Thoracic aorta (tissue), 2 donors: ENCODE measurements around the gene TRIM2. TPM values are rescaled to one million over a fixed set of nuclear protein-coding genes. Genes with fewer than 3 reads are reported as not detected.

Experiments used
- ATAC-seq: fragments of 150-250 bp; one replicate; pipeline ENCODE4 v1.8.0; 2017; ENCODE audit warnings: low read depth; ENCODE audit not compliant: insufficient number of reproducible peaks, low FRiP score
- DNase-seq: peaks from one replicate; pipeline ENCODE4 v3.0.0-alpha.2; 2020; ENCODE audit warnings: low spot score
- H3K27ac ChIP-seq, 2 donors: fragments of 200-600 bp; sonication (generic); 1 replicate in 1 of 2; 2 replicates in 1 of 2; pipeline ENCODE4 v1.5.1; 2016; ENCODE audit warnings: mild to moderate bottlenecking in 2 of 2, moderate library complexity in 2 of 2
- H3K27me3 ChIP-seq: fragments of 200-600 bp; sonication (generic); replicated peaks from 2 replicates; pipeline ENCODE4 v1.6.0; 2016; ENCODE audit warnings: mild to moderate bottlenecking; ENCODE audit not compliant: insufficient read depth
- H3K36me3 ChIP-seq: fragments of 200-600 bp; sonication (generic); one replicate; pipeline ENCODE4 v1.5.1; 2016
- H3K4me1 ChIP-seq, 2 donors: fragments of 200-600 bp; sonication (generic); 1 replicate in 1 of 2; 2 replicates in 1 of 2; pipeline versions ENCODE4 v1.5.1 to v1.6.0; 2016; ENCODE audit warnings: low read depth in 2 of 2, mild to moderate bottlenecking in 1 of 2; ENCODE audit not compliant: control insufficient read depth in 1 of 2
- H3K4me3 ChIP-seq: fragments of 200-600 bp; sonication (generic); 2 replicates; pipeline ENCODE4 v1.5.1; 2016; ENCODE audit warnings: mild to moderate bottlenecking
- H3K9me3 ChIP-seq: fragments of 200-600 bp; sonication (generic); 2 replicates; pipeline ENCODE4 v1.5.1; 2016
- CTCF ChIP-seq: fragments of 200-600 bp; sonication (generic); IDR thresholded peaks from one replicate; pipeline ENCODE4 v1.5.1; 2019; ENCODE audit warnings: antibody characterized with exemption
- total RNA-seq, 2 donors: library from RNA; depleted of rRNA; stranded (reverse); fragments of >200 nt; gene quantifications; one replicate each; pipeline versions ENCODE4 v1.1.0 to v1.2.3, GENCODE V29; 2016

Gene TRIM2
- total RNA-seq, 2 donors from 2014 or later: 31.7 to 41.3 TPM

DNA sequence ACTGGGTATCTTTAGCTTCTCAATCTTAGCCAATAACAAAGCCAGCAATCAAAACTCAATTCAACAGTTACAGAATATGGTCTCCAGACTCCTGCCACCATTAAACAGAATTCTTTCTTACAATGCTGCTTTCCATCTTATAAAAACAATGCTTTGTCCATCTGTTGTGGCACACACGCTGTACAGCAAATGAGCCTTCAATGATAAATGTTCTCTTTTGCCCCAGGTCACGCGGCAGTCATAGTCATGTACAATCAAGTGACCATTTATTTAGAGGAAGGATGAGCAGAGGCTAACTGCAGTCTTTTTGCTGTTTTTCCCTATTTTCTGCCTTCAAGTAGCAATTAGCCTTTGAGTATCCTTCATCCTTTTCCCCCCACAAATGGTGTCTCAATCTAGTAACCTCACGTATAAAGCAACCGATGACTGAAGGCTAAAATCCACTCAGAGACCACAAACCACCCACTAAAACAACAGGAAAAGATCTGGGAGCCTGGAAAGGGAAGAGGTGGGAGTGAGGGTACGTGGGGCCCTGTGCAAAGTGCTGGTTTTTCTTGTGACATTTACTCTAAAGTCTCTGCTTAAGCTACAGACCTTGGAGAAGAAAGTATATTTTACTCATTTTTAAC, 24.4 kb downstream of the TRIM2 start:
- H3K4me1 ChIP-seq: peaks cover 24 to 36% of the 10 kb centered on the region in 2 donors
- no peak for TF ChIP-seq CTCF
- DNase-seq (no peak), ATAC-seq (no peak)
- H3K27me3 ChIP-seq: no peaks in the 10 kb centered on the region
- H3K9me3 ChIP-seq: no peaks in the 10 kb centered on the region
- H3K27ac ChIP-seq: no peak overlapping the region
- no peaks in the 10 kb centered on the region for H3K36me3 ChIP-seq
- H3K4me3 ChIP-seq: no peak overlapping the region

GRCh38 chr4:153229545-153229944, 25.3 kb downstream of the TRIM2 start:
- no peaks in the 10 kb centered on the region for H3K27me3 ChIP-seq
- ATAC-seq (no peak), DNase-seq (no peak)
- no peaks in the 10 kb centered on the region for H3K36me3 ChIP-seq
- TF ChIP-seq CTCF: no peak
- no peak overlapping the region for H3K27ac ChIP-seq
- peaks cover 21 to 36% of the 10 kb centered on the region in 2 donors for H3K4me1 ChIP-seq
- H3K4me3 ChIP-seq: no peak overlapping the region
- H3K9me3 ChIP-seq: no peaks in the 10 kb centered on the region

GRCh38 chr4:153232768-153233167, 28.5 kb downstream of the TRIM2 start:
- Histone ChIP-seq H3K36me3 (no peaks in the 10 kb centered on the region), H3K27ac (no peak overlapping the region), H3K9me3 (no peaks in the 10 kb centered on the region), H3K27me3 (no peaks in the 10 kb centered on the region), H3K4me3 (no peak overlapping the region), H3K4me1 (peaks cover 14 to 25% of the 10 kb centered on the region in 2 donors)
- DNase-seq: no peak
- no peak for TF ChIP-seq CTCF
- ATAC-seq: no peak

GRCh38 chr4:153233761-153234371, 29.6 kb downstream of the TRIM2 start:
- Histone ChIP-seq H3K9me3 (no peaks in the 10 kb centered on the region), H3K27ac (no peak overlapping the region), H3K4me3 (no peak overlapping the region), H3K4me1 (peaks cover 14 to 25% of the 10 kb centered on the region in 2 donors), H3K36me3 (no peaks in the 10 kb centered on the region), H3K27me3 (no peaks in the 10 kb centered on the region)
- ATAC-seq: no peak
- no peak for DNase-seq
- no peak for TF ChIP-seq CTCF

DNA sequence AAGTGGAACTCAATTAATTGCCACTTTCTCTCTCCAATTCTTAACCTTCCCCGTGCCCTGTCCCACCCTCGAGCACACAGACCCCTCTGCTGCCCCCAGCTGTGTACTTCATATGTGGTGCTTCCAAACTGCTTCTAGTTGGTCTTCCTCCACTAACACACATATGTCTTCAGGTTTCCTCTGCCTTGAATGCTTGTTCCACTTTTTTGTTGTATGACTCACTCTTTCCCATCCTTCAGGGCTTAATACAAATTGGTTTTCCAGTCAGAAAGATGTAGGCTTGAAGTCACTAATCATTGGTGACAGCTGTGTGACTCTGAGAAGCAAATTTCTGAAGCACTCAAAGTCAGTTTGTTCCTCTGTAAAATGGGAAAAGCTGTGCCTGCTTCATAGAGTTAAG, 30.6 kb downstream of the TRIM2 start:
- Histone ChIP-seq H3K27ac (no peak overlapping the region), H3K9me3 (no peaks in the 10 kb centered on the region), H3K36me3 (no peaks in the 10 kb centered on the region), H3K4me1 (peaks cover 14 to 25% of the 10 kb centered on the region in 2 donors), H3K4me3 (no peak overlapping the region), H3K27me3 (no peaks in the 10 kb centered on the region)
- DNase-seq (no peak), ATAC-seq (no peak)
- TF ChIP-seq CTCF: no peak
